ENCODE results near the gene NTSR1. TPM values are rescaled to one million over a fixed set of nuclear protein-coding genes. Genes with fewer than 3 reads are reported as not detected.

Gene NTSR1
- total and polyA plus RNA-seq, 2 of the 13 experiments (the other 11 are each of a cell fraction or from before 2014, with no cell fraction given) = 0.09 to 0.12 TPM

GRCh38 chr20:62780204-62780603, 71.6 kb downstream of the NTSR1 start:
- Histone ChIP-seq H3K27ac (ENCODE audit: extremely low read length, insufficient read depth, low read length) (no peak overlapping the region), H2AFZ (ENCODE audit: low read length) (no peak overlapping the region), H3K79me2 (ENCODE audit: insufficient read depth, low read length) (no peaks in the 10 kb centered on the region), H3K4me3 (replicated peaks in 1 of 3; ENCODE audit: insufficient read depth in 1 of 3, low read depth in 2 of 3, low read length in 3 of 3) (no peak overlapping the region), H3K4me2 (ENCODE audit: low read depth, low read length) (no peak overlapping the region), H3K36me3 (replicated peaks in 1 of 2; ENCODE audit: control insufficient read depth in 1 of 2, insufficient read depth in 2 of 2, low read length in 2 of 2) (no peaks in the 10 kb centered on the region), H4K20me1 (ENCODE audit: insufficient read depth, low read length) (no peaks in the 10 kb centered on the region), H3K4me1 (ENCODE audit: insufficient read depth, low read length) (peaks cover 38% of the 10 kb centered on the region), H3K27me3 (ENCODE audit: control insufficient read depth in 1 of 2, insufficient read depth in 2 of 2, low read length in 2 of 2) (peaks cover 20 to 65% of the 10 kb centered on the region in 2 experiments), H3K9ac (ENCODE audit: insufficient read depth, low read depth, low read length) (no peak overlapping the region), H3K9me3 (ENCODE audit: low read length) (no peaks in the 10 kb centered on the region)
- FAIRE-seq = no peak
- no peak for ATAC-seq
- ChIA-PET CTCF (ENCODE audit: low intra/inter-chr PET ratio, low total read pairs) (interaction anchor here (2.4 kb wide), 1 partner anchor 11 kb away, joined by 11 read pairs; no protein-coding TSS in a partner anchor), POLR2A (interaction anchor here (2.1 kb wide), 1 partner anchor 14 kb away, joined by 11 read pairs; no protein-coding TSS in a partner anchor)
- in situ Hi-C loops (cut with HindIII; ENCODE audit: extremely low pct_ligation_motif_present, low pct_unique_long_range_greater_than_20kb) (loop anchor here (25.0 kb wide), 1 partner anchor 268 kb away; no protein-coding TSS in a partner anchor), intact Hi-C loops (cut with micrococcal nuclease; ENCODE audit: unreplicated experiment) (no loop called here)
- DNase-seq (ENCODE audit: low spot score) = no peak
- TF ChIP-seq GLI4 (CRISPR knock-in tag; IDR thresholded peaks at IDR 0.05; ENCODE audit: borderline replicate concordance) = no peak
- no peak for TF ChIP-seq ZNF691 (CRISPR knock-in tag; IDR thresholded peaks at IDR 0.05; ENCODE audit: borderline replicate concordance, low read depth)
- no peak for TF ChIP-seq ARID3A (IDR thresholded peaks at IDR 0.05; ENCODE audit: low read depth, low read length)
- TF ChIP-seq SALL2 (CRISPR knock-in tag; IDR thresholded peaks at IDR 0.05) = no peak
- 0 out of 2 replicates have a peak, but pooled peaks have one; percentile 17 for TF ChIP-seq NFE2L1 (CRISPR knock-in tag; IDR thresholded peaks at IDR 0.05; ENCODE audit: borderline replicate concordance)
- 0 out of 2 replicates have a peak, but pooled peaks have one; percentile 12 for TF ChIP-seq ZBTB38 (CRISPR knock-in tag; IDR thresholded peaks at IDR 0.05)
- 0 out of 2 replicates have a peak, but pooled peaks have one; percentile 17 for TF ChIP-seq MYC (CRISPR knock-in tag; IDR thresholded peaks at IDR 0.05; ENCODE audit: borderline replicate concordance)
- TF ChIP-seq, protein P1, sequence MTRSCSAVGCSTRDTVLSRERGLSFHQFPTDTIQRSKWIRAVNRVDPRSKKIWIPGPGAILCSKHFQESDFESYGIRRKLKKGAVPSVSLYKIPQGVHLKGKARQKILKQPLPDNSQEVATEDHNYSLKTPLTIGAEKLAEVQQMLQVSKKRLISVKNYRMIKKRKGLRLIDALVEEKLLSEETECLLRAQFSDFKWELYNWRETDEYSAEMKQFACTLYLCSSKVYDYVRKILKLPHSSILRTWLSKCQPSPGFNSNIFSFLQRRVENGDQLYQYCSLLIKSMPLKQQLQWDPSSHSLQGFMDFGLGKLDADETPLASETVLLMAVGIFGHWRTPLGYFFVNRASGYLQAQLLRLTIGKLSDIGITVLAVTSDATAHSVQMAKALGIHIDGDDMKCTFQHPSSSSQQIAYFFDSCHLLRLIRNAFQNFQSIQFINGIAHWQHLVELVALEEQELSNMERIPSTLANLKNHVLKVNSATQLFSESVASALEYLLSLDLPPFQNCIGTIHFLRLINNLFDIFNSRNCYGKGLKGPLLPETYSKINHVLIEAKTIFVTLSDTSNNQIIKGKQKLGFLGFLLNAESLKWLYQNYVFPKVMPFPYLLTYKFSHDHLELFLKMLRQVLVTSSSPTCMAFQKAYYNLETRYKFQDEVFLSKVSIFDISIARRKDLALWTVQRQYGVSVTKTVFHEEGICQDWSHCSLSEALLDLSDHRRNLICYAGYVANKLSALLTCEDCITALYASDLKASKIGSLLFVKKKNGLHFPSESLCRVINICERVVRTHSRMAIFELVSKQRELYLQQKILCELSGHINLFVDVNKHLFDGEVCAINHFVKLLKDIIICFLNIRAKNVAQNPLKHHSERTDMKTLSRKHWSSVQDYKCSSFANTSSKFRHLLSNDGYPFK (CRISPR knock-in tag; IDR thresholded peaks at IDR 0.05; ENCODE audit: borderline replicate concordance) = no peak
- 33% methylated on average over 19 of the region's 20 CpGs for WGBS (ENCODE audit: low lambda C conversion rate)
- BruUV-seq (replicated peaks) = no TSS peak
